RCC 7860 (cell line): Measurements from ENCODE around the gene SCN1B.
"Not testable (repeated sequence)": the region's sequence is repeated elsewhere in the genome, so short reads cannot be mapped to it uniquely, and the experiment has no call there.

Experiments used
- DNase-seq: peaks from one replicate; pipeline ENCODE4 v3.0.0-alpha.2; 2015; ENCODE audit warnings: low spot score
- FAIRE-seq: peaks from 2 replicates; lab custom pipeline; 2012; peaks lifted over from hg19 to GRCh38; lab: Jason Lieb, UNC

Gene SCN1B

DNA sequence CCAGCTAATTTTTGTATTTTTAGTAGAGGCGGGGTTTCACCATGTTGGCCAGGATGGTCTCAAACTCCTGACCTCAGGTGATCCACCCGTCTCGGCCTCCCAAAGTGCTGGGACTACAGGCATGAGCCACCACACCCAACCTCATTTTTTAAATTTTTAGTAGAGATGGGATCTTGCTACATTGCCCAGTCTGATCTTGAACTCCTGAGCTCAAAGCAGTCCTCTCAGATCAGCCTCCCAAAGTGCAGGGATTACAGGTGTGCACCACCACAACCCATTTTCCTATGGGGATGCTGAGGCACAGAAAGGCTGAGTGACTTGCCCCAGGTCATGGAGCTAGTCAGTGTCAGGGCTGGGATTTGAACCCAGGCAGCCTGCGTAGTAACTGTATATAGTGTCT, 21.0 kb downstream of the SCN1B start:
- DNase-seq, FAIRE-seq: not testable (repeated sequence)

DNA sequence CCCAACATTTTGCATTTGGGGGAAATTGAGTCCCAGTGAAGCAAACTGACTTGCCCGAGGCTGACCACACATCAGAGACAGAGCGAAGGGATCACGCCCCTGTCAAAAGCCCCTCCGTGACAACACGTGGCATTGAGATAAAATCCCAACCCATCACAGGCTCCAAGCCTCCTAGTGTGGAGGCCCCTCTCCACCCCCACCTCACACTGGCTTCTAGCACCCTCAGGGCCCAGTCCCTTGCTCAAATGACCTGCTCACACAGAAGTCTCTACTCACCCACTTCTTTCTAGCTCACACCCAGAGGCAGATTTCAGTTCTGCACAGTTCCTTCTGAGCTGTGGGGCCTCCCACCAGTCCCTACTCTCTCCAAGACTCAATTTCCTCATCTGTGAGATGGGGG, 21.5 kb downstream of the SCN1B start:
- no peak for FAIRE-seq
- DNase-seq = no peak

DNA sequence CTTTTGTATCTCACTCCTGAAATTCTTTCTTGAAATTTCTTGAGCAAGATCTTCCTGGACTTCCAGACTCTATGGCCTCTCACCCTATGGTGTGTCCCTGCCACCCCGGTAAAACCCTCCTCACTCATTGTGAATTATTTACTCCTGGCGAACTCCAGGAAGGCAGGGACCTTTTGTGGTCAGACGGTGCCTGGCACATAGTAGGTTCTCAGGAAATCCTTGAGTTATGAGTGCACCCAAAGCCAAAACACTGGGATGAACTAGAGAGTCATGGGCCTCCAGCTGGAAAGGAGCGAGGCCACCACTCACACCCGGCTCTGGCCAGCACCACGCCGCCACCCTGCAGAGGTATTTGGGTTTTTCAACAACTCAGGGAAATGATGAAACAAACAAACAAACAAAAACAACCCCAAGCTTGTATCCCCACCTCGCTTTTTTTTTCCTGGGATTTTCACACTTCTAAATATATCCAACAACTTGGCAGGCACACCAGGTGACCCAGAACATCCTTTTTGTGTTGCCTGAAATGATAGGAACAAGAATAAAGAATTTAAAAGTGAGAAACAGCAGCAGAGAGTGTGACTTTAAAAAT, 22.4 kb downstream of the SCN1B start:
- no peak for DNase-seq
- FAIRE-seq = no peak

DNA sequence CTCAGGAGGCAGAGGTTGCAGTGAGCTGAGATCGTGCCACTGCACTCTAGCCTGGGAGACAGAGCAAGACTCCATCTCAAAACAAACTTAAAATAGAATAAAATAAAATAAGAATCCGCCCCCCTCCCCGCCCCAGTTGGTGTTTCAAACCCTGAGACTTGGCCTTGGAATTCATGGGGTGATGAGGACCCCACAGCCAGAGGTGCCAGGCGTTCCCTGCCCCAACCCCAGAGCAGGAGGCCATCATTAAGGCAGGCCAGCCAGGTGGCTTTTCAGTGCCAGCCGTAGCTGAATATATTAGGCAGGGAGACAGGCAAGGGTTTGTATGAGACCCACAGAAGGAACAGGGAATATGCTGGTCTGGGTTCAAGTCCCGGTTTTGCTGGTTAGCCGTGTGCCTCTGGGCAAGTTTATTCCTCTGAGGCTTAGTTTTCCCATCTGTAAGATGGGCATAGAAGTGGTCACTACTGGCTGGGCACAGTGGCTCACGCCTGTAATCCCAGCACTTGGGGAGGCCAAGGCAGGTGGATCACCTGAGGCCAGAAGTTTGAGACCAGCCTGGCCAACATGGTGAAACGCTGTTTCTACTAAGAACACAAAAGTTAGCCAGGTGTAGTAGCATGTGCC, 23.5 kb downstream of the SCN1B start:
- no peak for FAIRE-seq
- no peak for DNase-seq

DNA sequence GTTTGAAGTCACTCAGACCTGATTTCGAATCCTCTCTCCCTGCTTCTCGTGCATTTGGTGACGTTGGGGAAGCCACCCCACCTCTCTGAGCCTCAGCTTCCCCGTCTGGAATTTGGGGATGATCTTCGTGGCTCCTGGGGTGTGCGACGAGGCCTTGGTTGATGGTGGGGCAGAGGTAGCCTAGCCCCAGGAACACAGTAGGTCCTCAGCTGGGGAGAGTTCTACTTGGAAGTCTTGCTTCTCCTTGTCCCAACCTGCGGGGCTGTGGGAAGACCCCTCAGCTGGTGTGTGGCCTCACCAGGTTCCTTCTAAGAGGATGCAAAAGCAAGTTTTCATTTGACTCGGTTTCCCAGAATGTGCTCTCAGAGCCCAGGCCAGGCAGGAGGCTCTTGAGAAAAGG, 24.4 kb downstream of the SCN1B start:
- DNase-seq (no peak), FAIRE-seq (no peak)

DNA sequence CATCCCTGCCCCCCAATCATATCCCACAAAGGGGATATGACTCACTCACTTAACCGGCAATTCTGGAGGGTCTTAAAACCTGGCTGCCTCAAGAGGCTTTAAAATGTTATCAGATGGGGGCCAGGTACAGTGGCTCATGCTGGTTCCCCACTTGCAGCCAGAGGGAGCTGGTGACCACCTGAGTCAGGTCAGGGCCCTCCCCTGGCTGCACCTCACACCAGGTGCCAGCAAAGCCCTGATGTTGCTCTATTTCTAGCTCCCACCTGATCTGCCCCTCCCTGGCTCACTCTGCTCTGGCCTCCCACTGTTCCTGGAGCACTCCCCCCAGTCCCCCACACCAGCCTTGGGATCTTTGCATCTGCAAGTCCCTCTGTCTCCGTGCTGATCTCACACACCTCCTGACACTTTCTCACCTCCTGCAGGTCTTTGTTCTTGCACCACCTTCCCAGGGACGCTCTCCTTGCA, 25.5 kb downstream of the SCN1B start:
- DNase-seq (no peak), FAIRE-seq (no peak)

DNA sequence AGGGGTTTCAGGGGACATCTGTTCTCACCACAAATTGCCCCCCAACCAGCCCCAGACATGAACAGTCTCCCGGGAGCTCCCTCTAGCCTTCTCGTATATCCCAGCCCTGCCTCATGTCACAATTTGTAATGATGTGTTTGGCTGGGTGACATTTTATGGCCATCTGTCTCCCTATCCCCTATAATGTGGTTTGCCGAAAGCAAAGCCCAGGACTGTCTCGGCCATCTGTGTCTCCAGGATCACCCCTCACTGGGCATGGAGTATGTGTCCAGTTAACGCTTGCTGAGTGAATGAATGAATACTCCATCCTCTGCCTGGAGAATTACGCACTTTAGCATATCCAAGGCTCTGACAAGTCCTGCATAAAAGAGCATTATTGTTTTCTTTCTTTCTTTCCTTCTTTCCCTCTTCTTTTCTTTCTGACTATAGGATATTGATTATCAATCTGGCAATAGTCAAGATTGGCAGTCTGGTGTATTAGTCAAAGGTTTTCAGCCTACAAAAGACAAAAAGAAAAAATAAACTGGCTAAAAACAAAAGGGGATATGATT, 26.3 kb downstream of the SCN1B start:
- no peak for FAIRE-seq
- DNase-seq = no peak

DNA sequence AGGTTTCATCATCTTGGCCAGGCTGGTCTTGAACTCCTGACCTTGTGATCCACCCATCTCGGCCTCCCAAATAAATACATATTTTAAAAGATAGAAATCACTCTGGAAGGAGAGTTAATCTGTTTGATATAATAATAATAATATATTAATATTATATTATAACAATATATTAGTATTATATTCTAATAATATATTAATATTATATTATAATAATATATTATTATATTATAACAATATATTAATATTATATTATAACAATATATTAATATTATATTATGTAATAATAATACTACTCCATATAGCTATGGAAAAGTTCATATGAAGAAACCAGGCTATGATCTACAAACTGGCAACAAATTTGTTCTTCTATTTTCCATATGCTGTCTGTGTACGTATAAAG, 28.1 kb downstream of the SCN1B start:
- FAIRE-seq (peak; percentile 66), DNase-seq (no peak)

DNA sequence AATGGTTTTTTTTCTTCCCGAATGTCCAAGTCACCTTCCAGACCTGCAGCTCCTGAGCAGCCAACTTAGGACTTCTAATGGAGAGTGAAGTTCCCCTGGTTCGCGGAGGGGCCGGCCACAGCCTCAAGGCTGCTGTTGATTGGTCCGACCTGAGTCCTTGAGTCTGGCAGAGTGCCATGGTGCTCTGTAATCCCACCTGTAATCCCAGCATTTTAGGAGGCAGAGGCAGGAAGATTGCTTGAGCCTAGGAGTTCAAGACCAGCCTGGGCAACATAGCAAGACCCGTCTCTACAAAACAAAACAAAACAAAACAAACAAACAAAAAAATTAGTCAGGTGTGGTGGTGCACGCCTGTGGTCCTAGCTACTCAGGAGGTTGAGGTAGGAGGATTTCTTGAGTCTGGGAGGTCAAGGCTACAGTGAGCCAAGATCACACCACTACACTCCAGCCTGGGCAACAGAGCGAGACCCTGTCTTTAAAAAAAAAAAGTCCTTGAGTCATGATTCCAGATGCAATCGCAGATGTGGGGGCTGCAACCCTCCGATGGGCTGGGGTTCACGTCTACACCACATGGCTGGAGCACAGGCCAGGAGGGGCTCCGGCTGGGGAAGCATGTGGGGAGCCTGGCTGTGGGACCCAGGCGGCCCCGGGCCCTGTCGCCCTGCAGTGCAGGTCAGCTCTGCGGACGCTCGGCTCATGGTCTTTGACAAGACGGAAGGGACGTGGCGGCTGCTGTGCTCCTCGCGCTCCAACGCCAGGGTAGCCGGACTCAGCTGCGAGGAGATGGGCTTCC, 28.9 kb downstream of the SCN1B start:
- FAIRE-seq (no peak), DNase-seq (no peak)

DNA sequence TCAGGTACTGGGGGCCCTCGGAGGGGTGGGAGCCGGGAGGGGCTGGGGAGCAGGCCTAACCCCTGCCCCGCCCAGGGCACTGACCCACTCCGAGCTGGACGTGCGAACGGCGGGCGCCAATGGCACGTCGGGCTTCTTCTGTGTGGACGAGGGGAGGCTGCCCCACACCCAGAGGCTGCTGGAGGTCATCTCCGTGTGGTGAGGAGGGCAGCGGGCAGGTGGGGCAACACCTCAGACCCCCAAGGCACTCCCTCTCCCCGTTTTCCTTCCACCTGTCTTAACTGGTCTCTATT, 29.5 kb downstream of the SCN1B start:
- FAIRE-seq (no peak), DNase-seq (no peak)

DNA sequence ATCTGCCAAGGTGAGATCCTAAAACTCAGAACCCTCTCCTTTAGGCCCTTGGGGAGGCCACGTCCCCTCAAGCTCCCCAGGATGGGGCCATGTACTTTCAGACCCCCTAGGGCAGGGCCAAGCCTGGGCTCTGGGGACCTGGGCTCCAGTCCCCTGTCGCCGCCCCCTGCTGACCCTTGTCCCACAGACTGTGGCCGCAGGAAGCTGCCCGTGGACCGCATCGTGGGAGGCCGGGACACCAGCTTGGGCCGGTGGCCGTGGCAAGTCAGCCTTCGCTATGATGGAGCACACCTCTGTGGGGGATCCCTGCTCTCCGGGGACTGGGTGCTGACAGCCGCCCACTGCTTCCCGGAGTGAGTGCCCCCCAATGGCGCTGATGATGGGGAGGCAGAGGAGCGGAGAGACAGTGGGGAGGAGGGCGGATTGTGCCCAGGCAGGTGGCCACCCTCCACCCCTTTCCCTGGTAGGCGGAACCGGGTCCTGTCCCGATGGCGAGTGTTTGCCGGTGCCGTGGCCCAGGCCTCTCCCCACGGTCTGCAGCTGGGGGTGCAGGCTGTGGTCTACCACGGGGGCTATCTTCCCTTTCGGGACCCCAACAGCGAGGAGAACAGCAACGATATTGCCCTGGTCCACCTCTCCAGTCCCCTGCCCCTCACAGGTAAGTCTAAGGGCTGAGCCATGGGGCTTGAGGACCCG, 30.0 kb downstream of the SCN1B start:
- no peak for FAIRE-seq
- DNase-seq = no peak

DNA sequence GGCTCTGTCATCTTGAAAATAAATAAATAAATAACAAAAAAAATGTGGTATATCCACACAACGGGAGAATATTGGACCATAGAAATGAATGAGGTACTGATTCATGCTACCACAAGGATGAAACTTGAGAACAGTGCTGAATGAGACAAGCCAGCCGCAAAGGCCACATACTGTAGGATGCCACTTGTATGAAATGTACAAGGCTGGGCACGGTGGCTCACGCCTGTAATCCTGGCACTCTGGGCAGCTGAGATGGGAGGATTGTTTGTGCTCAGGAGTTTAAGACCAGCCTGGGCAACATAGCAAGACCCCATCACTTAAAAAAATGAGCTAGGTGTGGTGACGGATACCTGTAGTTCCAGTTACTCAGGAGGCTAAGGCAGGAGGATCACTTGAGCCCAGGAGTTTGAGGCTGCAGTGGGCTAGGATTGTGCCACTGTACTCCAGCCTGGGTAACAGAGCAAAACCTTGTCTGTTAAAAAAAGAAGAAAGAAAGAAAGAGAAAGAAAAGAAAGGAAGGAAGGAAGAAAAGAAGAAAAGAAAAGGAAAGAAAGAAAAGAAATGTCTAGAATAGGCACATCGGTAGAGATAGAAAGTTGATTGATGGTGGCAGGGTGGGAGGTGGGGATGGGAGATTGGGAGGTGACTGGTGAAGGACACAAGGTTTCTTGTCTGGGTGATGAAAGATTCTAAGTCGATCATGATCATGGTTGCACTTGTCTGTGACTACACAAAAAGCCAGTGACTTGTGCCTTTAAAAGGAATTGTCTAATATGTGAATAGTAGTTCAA, 31.5 kb downstream of the SCN1B start:
- no peak for DNase-seq
- no peak for FAIRE-seq

DNA sequence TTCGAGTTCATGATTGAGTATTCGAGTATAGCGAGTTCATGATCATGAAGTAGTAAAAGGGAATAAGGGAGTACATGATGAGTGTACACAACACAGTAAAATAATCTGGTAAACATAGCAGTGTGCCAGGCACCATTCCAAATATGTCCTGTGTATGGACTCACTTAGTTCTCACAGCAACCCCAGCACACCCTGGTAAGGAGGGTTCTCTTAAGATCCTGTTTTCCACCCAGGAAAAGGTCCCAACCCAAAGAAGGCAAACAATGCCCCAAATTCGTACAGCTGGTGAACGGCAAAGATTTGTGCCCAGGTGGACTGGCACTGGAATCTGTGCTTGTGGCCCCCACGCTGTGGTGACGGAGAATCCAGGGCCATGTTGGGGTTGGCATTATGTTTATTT, 32.7 kb downstream of the SCN1B start:
- FAIRE-seq = no peak
- no peak for DNase-seq

DNA sequence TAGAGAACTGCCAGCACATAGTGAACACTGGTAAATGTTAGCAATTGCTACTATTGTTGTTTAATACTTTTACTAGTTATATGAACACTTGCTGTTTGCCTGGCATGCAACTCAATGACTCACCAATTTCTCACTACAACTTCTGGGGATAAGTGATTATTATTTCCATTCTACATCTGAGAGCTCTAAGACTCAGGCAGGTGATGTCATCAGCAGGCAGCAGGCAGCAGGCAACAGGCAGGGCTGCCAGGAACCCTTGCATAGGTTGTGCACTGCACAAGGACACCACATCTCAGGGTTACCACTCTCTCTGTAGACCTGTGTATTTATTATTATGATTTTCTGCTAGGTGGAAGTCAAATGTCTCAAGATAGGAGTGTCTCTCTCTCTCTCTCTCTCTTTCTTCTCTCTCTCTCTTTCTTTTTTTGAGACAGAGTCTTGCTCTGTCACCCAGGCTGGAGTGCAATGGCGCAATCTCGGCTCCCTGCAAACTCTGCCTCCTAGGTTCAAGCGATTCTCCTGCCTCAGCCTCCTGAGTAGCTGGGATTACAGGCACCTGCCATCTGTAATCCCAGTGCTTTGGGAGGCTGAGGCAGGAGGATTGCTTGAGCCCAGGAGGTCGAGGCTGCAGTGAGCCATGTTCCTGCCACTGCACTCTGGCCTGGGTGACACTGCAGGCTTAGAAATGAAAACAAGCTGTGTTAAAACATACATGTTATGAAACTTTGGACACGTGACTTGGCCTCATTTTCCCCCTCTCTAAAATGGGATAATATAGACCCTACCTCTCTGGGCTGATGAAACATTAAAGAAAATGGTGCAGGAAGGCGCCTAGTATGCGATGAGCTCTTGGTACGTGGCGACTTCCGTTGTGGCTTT, 33.9 kb downstream of the SCN1B start:
- FAIRE-seq = no peak

DNA sequence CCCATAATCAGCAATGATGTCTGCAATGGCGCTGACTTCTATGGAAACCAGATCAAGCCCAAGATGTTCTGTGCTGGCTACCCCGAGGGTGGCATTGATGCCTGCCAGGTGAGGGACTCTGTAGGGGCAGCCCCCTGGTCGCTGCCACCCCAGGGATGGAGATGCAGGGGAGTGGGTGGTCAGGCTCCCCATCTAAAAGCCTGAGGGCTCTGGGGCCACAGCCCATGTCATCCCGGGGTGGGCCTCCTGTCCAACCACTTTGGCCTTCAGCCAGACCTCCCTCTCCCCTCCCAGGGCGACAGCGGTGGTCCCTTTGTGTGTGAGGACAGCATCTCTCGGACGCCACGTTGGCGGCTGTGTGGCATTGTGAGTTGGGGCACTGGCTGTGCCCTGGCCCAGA, 35.3 kb downstream of the SCN1B start:
- FAIRE-seq = no peak

More for the DNA sequence above, 33.9 kb downstream of the SCN1B start:
- no peak for DNase-seq

DNA sequence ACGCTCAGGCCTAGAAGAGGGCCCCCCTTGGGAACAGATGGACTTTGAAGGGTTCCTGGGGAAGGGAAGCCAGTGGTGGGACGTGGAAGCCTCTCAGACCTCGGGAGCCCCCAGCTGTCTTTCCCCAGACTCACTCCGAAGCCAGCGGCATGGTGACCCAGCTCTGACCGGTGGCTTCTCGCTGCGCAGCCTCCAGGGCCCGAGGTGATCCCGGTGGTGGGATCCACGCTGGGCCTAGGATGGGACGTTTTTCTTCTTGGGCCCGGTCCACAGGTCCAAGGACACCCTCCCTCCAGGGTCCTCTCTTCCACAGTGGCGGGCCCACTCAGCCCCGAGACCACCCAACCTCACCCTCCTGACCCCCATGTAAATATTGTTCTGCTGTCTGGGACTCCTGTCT, 35.9 kb downstream of the SCN1B start:
- DNase-seq (no peak), FAIRE-seq (no peak)

More for the DNA sequence above, 35.3 kb downstream of the SCN1B start:
- no peak for DNase-seq

DNA sequence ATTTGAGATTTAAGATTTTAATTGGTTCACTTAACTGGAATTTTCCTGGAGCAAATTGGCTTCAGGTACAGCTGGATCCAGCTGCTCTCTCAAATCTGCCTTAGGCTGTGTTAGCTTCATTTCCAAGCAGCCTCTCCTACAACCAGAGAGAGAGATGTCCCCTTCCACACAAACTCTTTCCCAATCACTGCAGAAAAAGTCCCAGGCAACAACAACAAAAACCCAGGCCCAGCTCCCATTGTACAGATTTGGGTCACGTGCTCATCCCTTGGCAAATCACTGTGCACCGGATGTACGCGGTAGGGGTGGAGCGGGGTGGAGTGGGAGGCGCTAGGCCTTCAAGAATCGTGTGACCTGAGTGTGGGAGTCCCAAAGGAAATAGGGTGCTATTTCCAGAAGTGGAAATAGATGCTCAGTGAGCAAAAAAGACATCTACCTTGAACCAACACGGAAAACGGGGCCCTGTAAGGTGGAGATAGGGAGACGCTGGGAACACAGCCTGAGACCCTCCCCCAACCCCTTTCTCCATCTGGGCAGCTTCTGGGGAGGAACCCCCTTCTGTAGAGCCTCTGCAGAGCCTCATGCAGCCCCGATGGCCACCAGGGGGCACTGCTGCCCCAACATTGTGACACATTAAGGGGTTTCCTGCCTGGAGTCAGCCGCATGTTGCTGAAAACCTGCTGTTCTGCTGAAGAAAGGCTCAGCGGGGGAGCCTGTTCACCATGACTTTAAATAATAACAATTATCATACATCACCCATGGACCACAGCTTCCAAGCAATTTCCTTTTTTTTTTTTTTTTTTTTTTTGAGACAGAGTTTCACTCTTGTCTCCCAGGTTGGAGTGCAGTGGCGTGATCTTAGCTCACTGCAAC, 36.7 kb downstream of the SCN1B start:
- FAIRE-seq (no peak), DNase-seq (peak; percentile 32)

DNA sequence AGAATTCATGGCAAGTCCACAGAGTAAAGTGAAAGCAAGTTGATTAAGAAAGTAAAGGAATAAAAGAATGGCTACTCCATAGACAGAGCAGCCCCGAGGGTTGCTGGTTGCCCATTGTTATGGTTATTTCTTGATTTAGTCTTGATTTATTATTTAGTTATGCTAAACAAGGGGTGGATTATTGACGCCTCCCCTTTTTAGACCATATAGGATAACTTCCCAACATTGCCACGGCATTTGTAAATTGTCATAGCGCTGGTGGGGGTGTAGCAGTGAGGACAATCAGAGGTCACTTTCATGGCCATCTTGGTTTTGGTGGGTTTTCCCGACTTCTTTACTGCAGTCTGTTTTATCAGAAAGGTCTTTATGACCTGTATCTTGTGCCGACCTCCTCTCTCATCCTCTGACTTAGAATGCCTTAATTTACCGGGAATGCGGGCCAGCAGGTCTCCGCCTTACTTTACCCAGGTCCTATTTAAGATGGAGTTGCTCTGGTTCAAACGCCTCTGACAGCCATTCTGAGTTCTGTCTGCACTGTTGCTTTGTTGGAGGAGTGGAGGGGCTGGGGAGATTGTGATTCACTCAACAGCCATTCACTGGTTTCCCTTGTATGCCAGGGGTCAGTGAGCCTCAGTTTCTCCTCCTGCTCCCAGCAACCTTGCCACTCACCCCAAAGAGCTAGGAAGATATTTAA, 38.8 kb downstream of the SCN1B start:
- DNase-seq = no peak

More for the DNA sequence above, 38.8 kb downstream of the SCN1B start:
- no peak for FAIRE-seq
